Measurements from ENCODE around the gene PSTPIP1. TPM values are rescaled to one million over a fixed set of nuclear protein-coding genes. Genes with fewer than 3 reads are reported as not detected.

Gene PSTPIP1
- total RNA-seq, 1 donor from 2014 or later, result not detected

GRCh38 chr15:77064063-77064462 lies 69.1 kb downstream of the PSTPIP1 start:
- DNase-seq (ENCODE audit: low spot score, unreplicated experiment), result no peak
- H3K9me3 Mint-ChIP-seq (ENCODE audit: low read depth), result no peaks in the 10 kb centered on the region
- H3K27me3 Mint-ChIP-seq, result no peaks in the 10 kb centered on the region
- peaks cover 61% of the 10 kb centered on the region for H3K4me1 Mint-ChIP-seq (ENCODE audit: low read depth)
- H3K4me3 Mint-ChIP-seq (ENCODE audit: low read depth), result no peak overlapping the region
- TF ChIP-seq, protein P1, sequence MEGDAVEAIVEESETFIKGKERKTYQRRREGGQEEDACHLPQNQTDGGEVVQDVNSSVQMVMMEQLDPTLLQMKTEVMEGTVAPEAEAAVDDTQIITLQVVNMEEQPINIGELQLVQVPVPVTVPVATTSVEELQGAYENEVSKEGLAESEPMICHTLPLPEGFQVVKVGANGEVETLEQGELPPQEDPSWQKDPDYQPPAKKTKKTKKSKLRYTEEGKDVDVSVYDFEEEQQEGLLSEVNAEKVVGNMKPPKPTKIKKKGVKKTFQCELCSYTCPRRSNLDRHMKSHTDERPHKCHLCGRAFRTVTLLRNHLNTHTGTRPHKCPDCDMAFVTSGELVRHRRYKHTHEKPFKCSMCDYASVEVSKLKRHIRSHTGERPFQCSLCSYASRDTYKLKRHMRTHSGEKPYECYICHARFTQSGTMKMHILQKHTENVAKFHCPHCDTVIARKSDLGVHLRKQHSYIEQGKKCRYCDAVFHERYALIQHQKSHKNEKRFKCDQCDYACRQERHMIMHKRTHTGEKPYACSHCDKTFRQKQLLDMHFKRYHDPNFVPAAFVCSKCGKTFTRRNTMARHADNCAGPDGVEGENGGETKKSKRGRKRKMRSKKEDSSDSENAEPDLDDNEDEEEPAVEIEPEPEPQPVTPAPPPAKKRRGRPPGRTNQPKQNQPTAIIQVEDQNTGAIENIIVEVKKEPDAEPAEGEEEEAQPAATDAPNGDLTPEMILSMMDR (IDR thresholded peaks at IDR 0.05; ENCODE audit: unreplicated experiment), result no peak
- H3K36me3 Mint-ChIP-seq (ENCODE audit: insufficient read depth), result peaks cover 7% of the 10 kb centered on the region
- peak overlapping the region; percentile 1 for H3K27ac Mint-ChIP-seq

GRCh38 chr15:77064539-77065308 lies 69.8 kb downstream of the PSTPIP1 start:
- Mint-ChIP-seq H3K4me3 (ENCODE audit: low read depth) (no peak overlapping the region), H3K4me1 (ENCODE audit: low read depth) (peaks cover 61% of the 10 kb centered on the region), H3K9me3 (ENCODE audit: low read depth) (no peaks in the 10 kb centered on the region), H3K27me3 (no peaks in the 10 kb centered on the region), H3K27ac (peak overlapping the region; percentile 1), H3K36me3 (ENCODE audit: insufficient read depth) (peaks cover 7% of the 10 kb centered on the region)
- DNase-seq (ENCODE audit: low spot score, unreplicated experiment), result no peak
- TF ChIP-seq, protein P1 (IDR thresholded peaks at IDR 0.05; ENCODE audit: unreplicated experiment), result no peak

DNA sequence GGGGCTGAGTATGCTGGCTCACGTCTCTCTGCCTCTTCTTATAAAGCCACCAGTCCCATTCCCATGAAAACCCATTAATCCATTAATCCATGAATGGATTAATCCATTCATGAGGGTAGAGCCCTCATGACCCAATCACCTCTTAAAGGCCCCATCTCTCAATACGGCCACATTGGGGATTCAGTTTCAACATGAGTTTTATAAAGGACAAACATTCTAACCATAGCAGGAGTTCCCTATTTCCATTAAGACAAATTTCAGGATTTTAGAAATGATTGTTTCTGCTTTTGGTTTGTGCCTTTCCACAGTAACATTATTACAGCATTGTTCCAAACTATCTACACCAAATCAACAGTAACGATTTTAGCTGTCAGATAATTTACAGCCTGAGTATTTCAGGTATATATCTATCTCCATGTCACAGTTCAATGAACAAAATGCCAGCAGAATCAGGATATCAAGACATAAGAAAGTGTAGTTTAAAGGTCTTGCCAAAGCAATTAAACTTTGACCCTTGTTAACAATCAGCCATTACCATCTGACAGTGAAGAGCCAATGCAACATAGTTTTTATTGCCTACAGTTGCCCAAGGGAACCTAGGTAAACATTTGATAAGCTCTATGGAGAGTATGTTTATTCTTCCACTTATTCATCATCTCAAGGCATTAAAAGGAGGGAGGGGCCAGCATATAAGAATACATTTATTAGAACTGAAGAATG lies 72.2 kb downstream of the PSTPIP1 start:
- Mint-ChIP-seq H3K4me1 (ENCODE audit: low read depth) (peaks cover 49% of the 10 kb centered on the region), H3K27me3 (no peaks in the 10 kb centered on the region), H3K27ac (peak overlapping the region; percentile 69), H3K4me3 (ENCODE audit: low read depth) (peak overlapping the region; percentile 48), H3K36me3 (ENCODE audit: insufficient read depth) (peaks cover 7% of the 10 kb centered on the region), H3K9me3 (ENCODE audit: low read depth) (no peaks in the 10 kb centered on the region)
- TF ChIP-seq, protein P1 (IDR thresholded peaks at IDR 0.05; ENCODE audit: unreplicated experiment), result no peak
- no peak for DNase-seq (ENCODE audit: low spot score, unreplicated experiment)

GRCh38 chr15:77067691-77068367 lies 72.9 kb downstream of the PSTPIP1 start:
- Mint-ChIP-seq H3K4me3 (ENCODE audit: low read depth) (peak overlapping the region; percentile 59), H3K36me3 (ENCODE audit: insufficient read depth) (peaks cover 7% of the 10 kb centered on the region), H3K4me1 (ENCODE audit: low read depth) (peaks cover 46% of the 10 kb centered on the region), H3K27ac (peak overlapping the region; percentile 69), H3K27me3 (no peaks in the 10 kb centered on the region), H3K9me3 (ENCODE audit: low read depth) (no peaks in the 10 kb centered on the region)
- DNase-seq (ENCODE audit: low spot score, unreplicated experiment), result no peak
- TF ChIP-seq, protein P1 (IDR thresholded peaks at IDR 0.05; ENCODE audit: unreplicated experiment), result no peak

- TF ChIP-seq, protein P1 (IDR thresholded peaks at IDR 0.05; ENCODE audit: unreplicated experiment), result no peak
- no peak for DNase-seq (ENCODE audit: low spot score, unreplicated experiment)
- peak overlapping the region; percentile 42 for H3K4me3 Mint-ChIP-seq (ENCODE audit: low read depth)
- H3K27me3 Mint-ChIP-seq, result no peaks in the 10 kb centered on the region
- peaks cover 44% of the 10 kb centered on the region for H3K4me1 Mint-ChIP-seq (ENCODE audit: low read depth)
- H3K27ac Mint-ChIP-seq, result peak overlapping the region; percentile 67
- peaks cover 7% of the 10 kb centered on the region for H3K36me3 Mint-ChIP-seq (ENCODE audit: insufficient read depth)
- no peaks in the 10 kb centered on the region for H3K9me3 Mint-ChIP-seq (ENCODE audit: low read depth)
Measured at GRCh38 chr15:77068633-77069032, 73.7 kb downstream of the PSTPIP1 start.

Data from progenitor cell of endocrine pancreas (in vitro differentiated cells).